Measurements from ENCODE around the gene ERFL.

ERFL gene

DNA sequence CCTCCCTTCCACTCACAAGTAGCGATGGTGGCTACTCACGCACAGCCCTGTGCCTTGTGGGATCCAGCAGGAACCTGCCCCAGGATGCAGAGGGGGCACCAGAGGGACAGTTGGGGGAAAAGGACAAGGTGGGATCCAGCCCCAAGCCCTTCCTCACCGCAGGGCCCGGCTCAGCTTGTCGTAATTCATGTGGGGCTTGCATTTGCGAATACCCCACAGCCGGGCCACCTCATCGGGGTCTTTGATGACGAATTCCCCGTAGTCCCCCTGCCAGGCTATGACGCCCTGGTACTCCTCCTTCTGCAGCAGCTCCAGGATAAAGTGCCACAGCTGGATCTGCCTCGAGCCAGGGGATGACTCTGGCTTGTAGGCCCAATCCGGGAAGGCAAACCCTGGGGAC, 18.5 kb downstream of the ERFL start:
- peaks cover 27% of the 10 kb centered on the region for H3K4me1 ChIP-seq
- TF ChIP-seq CTCF (IDR thresholded peaks at IDR 0.05): no peak
- no peaks in the 10 kb centered on the region for H3K9me3 ChIP-seq (ENCODE audit: control insufficient read depth, low read length)

GRCh38 chr19:41908724-41909464, 19.4 kb downstream of the ERFL start:
- Histone ChIP-seq H3K4me2 (ENCODE audit: low read length) (no peak overlapping the region), H3K4me1 (peaks cover 35% of the 10 kb centered on the region), H3K9ac (no peak overlapping the region), H2AFZ (no peak overlapping the region), H3K27ac (no peak overlapping the region), H3K9me3 (ENCODE audit: control insufficient read depth, low read length) (no peaks in the 10 kb centered on the region), H3K4me3 (ENCODE audit: low read depth, low read length) (no peak overlapping the region), H3K79me2 (peaks cover 4% of the 10 kb centered on the region), H3K27me3 (ENCODE audit: control insufficient read depth, insufficient read depth, low read length) (peaks cover 2% of the 10 kb centered on the region), H3K36me3 (ENCODE audit: control insufficient read depth, insufficient read depth, low read length) (no peaks in the 10 kb centered on the region)
- TF ChIP-seq CTCF (IDR thresholded peaks at IDR 0.05): no peak

More for the DNA sequence above, 18.5 kb downstream of the ERFL start:
- peaks cover 5% of the 10 kb centered on the region for H3K27me3 ChIP-seq (ENCODE audit: control insufficient read depth, insufficient read depth, low read length)
- no peak overlapping the region for H3K4me2 ChIP-seq (ENCODE audit: low read length)
- H2AFZ ChIP-seq: no peak overlapping the region
- H3K27ac ChIP-seq: no peak overlapping the region
- no peak overlapping the region for H3K4me3 ChIP-seq (ENCODE audit: low read depth, low read length)
- H3K9ac ChIP-seq: no peak overlapping the region
- H3K79me2 ChIP-seq: peaks cover 4% of the 10 kb centered on the region
- no peaks in the 10 kb centered on the region for H3K36me3 ChIP-seq (ENCODE audit: control insufficient read depth, insufficient read depth, low read length)

GRCh38 chr19:41907994-41908615, 20.1 kb downstream of the ERFL start:
- Histone ChIP-seq H3K27ac (no peak overlapping the region), H3K4me1 (peaks cover 36% of the 10 kb centered on the region), H3K9ac (no peak overlapping the region), H3K36me3 (ENCODE audit: control insufficient read depth, insufficient read depth, low read length) (no peaks in the 10 kb centered on the region), H3K79me2 (peaks cover 4% of the 10 kb centered on the region), H3K4me2 (ENCODE audit: low read length) (no peak overlapping the region), H2AFZ (no peak overlapping the region), H3K27me3 (ENCODE audit: control insufficient read depth, insufficient read depth, low read length) (no peaks in the 10 kb centered on the region), H3K4me3 (ENCODE audit: low read depth, low read length) (no peak overlapping the region), H3K9me3 (ENCODE audit: control insufficient read depth, low read length) (no peaks in the 10 kb centered on the region)
- no peak for TF ChIP-seq CTCF (IDR thresholded peaks at IDR 0.05)

DNA sequence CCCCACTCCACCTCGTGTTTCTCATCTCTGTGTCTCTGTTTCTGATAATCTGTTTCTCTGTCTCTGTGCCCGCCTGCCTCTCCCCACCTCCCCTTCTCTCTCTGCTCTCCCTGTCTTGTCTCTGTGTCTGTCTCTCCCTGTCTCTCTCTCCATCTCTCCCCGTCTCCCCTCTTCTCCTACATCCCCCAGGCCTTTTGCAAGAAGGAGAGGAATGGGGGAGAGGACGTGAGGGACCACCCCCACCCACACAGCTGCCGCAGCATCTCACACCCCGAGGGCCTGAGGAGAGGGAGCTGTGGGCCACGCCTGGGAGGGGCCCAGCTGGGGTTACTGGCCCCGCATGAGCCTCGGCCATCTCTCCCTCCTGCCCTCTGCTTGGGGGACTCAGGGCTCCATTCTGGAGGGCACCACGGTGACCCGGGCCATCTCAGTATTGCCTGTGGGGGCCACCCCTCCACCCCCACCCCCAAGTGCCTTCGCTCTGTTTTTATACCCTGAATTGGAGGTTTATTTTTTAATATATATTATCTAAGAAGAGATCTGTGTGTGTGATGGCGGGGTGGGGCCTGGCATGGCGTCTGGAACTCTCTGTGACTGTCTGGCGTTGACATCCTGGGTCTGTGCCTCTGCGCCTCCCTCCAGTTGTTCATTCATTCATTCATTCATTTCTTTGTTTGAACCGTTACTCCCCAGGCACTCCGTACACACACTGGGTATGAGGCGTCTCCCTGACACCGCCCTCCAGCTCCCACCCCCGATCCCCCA, 21.2 kb downstream of the ERFL start:
- Histone ChIP-seq H3K79me2 (peaks cover 4% of the 10 kb centered on the region), H3K4me2 (ENCODE audit: low read length) (no peak overlapping the region), H3K27ac (no peak overlapping the region), H3K27me3 (ENCODE audit: control insufficient read depth, insufficient read depth, low read length) (no peaks in the 10 kb centered on the region), H2AFZ (no peak overlapping the region), H3K4me1 (peaks cover 42% of the 10 kb centered on the region), H3K9me3 (ENCODE audit: control insufficient read depth, low read length) (no peaks in the 10 kb centered on the region), H3K36me3 (ENCODE audit: control insufficient read depth, insufficient read depth, low read length) (no peaks in the 10 kb centered on the region), H3K9ac (no peak overlapping the region), H3K4me3 (ENCODE audit: low read depth, low read length) (no peak overlapping the region)
- no peak for TF ChIP-seq CTCF (IDR thresholded peaks at IDR 0.05)

Data from parathyroid adenoma (tissue), 2 donors.